HG03460 (cell line): Measurements from ENCODE around the gene SUMF1.
A peak's percentile ranks its signal among the peaks of the same experiment; 100 is the strongest.

Experiments used
- ATAC-seq: cut with Tn5 transposase; IDR thresholded peaks from one replicate; pipeline ENCODE4 v1.9.1; 2021; ENCODE audit not compliant: unreplicated experiment

The SUMF1 gene

GRCh38 chr3:4497843-4498324 is 30.8 kb upstream of the SUMF1 start:
- no peak for ATAC-seq

GRCh38 chr3:4497005-4497692 is 30.1 kb upstream of the SUMF1 start:
- ATAC-seq, result no peak

GRCh38 chr3:4496087-4496452 is 29.0 kb upstream of the SUMF1 start:
- no peak for ATAC-seq

GRCh38 chr3:4495294-4496086 is 28.4 kb upstream of the SUMF1 start:
- ATAC-seq, result no peak

- ATAC-seq, result peak; percentile 13
Observed at GRCh38 chr3:4494895-4495264, 27.8 kb upstream of the SUMF1 start.

- no peak for ATAC-seq
Observed at GRCh38 chr3:4493941-4494894, 27.1 kb upstream of the SUMF1 start.

- ATAC-seq, result peak; percentile 92
Observed at GRCh38 chr3:4493014-4493940, 26.2 kb upstream of the SUMF1 start, which contains the start of gene ITPR1. Gene ITPR1 (plus strand): TSS chr3:4493348. CDS start chr3:4516492, 23,144 bp downstream.

- ATAC-seq, result peak; percentile 20
Observed at GRCh38 chr3:4492208-4493013, 25.3 kb upstream of the SUMF1 start.

GRCh38 chr3:4491855-4492207 is 24.8 kb upstream of the SUMF1 start:
- ATAC-seq, result no peak

- no peak for ATAC-seq
Observed at GRCh38 chr3:4478261-4478660, 11.2 kb upstream of the SUMF1 start.

- ATAC-seq, result no peak
Observed at GRCh38 chr3:4476496-4476895, 9.4 kb upstream of the SUMF1 start.

- ATAC-seq, result no peak
Observed at GRCh38 chr3:4475804-4476203, 8.7 kb upstream of the SUMF1 start.

GRCh38 chr3:4474683-4475490 is 7.8 kb upstream of the SUMF1 start:
- ATAC-seq, result peak; percentile 61

GRCh38 chr3:4472766-4473165 is 5.7 kb upstream of the SUMF1 start:
- no peak for ATAC-seq

GRCh38 chr3:4472312-4472711 is 5.2 kb upstream of the SUMF1 start:
- ATAC-seq, result no peak

GRCh38 chr3:4471907-4472306 is 4.8 kb upstream of the SUMF1 start:
- ATAC-seq, result no peak

- no peak for ATAC-seq
Observed at GRCh38 chr3:4467522-4467867, 426 bp upstream of the SUMF1 start.

GRCh38 chr3:4464576-4464975 is 2.5 kb downstream of the SUMF1 start:
- ATAC-seq, result no peak
